Measurements from ENCODE around the gene SYNM.

Gene SYNM

DNA sequence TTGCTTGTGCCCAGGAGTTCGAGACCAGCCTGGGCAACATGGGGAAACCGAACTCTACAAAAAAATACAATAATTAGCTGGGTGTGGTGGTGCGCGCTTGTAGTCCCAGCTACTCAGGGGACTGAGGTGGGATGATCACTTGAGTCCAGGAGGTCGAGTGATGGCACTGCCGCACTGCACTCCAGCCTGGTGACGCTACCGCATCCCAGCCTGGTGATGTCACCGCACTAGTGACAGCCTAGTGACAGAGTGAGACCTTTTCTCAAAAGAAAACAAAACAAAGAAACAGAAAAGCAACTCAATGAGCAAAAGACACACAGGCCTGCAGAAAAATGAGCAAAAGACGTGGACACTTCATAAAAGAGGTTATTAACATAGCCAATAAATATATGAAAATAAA, 19.9 kb upstream of the SYNM start:
- ChIA-PET CTCF (no interaction called here), POLR2A (ENCODE audit: low non-redundant PET) (no interaction called here)
- no peak overlapping the region for H3K27ac ChIP-seq
- no peak for DNase-seq (ENCODE audit: low spot score)
- TF ChIP-seq, protein P1, sequence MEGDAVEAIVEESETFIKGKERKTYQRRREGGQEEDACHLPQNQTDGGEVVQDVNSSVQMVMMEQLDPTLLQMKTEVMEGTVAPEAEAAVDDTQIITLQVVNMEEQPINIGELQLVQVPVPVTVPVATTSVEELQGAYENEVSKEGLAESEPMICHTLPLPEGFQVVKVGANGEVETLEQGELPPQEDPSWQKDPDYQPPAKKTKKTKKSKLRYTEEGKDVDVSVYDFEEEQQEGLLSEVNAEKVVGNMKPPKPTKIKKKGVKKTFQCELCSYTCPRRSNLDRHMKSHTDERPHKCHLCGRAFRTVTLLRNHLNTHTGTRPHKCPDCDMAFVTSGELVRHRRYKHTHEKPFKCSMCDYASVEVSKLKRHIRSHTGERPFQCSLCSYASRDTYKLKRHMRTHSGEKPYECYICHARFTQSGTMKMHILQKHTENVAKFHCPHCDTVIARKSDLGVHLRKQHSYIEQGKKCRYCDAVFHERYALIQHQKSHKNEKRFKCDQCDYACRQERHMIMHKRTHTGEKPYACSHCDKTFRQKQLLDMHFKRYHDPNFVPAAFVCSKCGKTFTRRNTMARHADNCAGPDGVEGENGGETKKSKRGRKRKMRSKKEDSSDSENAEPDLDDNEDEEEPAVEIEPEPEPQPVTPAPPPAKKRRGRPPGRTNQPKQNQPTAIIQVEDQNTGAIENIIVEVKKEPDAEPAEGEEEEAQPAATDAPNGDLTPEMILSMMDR (conservative IDR thresholded peaks at IDR 0.05; ENCODE audit: low read depth): no peak

DNA sequence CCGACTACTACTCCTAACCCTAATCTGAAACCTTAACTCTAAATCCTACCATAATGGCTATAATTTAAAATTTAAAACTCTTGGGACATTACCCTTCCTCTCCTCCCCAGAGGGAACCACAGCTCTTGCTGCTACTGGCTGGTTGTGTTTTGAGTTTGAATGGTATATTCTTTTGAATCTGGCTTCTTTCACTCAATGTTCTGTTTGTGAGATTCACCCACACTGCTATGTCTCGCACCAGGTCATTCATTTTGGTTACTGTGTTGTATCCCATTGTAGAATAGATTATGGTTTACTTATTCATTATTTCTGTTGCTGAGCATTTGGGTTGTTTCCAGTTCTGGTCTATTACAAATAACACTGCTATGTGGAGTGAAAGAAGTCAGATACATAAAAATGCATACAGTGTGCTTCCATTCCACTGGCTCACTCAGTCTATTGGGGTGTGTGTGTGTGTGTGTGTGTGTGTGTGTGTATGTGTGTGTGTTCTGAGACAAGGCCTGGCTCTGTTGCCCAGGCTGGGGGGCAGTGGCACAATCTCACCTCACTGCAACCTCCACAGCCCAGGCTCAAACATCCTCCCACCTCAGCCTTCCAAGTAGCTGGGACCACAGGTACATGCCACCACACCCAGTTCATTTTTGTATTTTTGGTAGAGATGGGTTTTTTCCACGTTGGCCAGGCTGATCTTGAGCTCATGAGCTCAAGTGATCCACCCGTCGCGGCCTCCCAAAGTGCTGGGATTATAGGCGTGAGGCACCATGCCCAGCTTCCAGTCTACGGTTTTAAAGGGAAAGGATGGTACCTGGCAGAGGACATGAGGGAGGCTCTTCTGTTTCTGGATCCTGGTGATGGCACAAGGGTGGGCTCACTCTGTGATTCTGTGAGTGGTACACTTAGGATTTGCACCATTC, 19.2 kb upstream of the SYNM start:
- ChIA-PET POLR2A (ENCODE audit: low non-redundant PET) (no interaction called here), CTCF (interaction anchor here (0.6 kb wide), 1 partner anchor 22 kb away, joined by 6 read pairs; no protein-coding TSS in a partner anchor)
- DNase-seq (ENCODE audit: low spot score): no peak
- H3K27ac ChIP-seq: no peak overlapping the region
- TF ChIP-seq, protein P1 (conservative IDR thresholded peaks at IDR 0.05; ENCODE audit: low read depth): no peak

DNA sequence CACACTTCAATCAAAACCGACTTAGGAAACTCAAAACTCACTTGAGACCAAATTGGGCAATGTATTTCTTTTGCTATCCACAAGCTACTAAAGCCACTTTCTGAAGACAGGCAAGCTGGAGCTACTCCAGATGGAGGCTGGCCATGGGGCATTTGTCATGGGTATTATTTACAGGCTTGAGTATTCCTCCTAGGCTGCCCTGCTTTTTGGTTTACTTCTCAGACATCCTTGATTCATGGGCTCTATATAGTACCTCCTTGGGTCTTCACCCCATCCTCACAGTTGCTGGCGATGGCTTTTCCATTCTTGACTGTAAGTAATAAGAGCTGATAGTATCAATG, 18.6 kb upstream of the SYNM start:
- no peak for DNase-seq (ENCODE audit: low spot score)
- TF ChIP-seq, protein P1 (conservative IDR thresholded peaks at IDR 0.05; ENCODE audit: low read depth): no peak
- no peak overlapping the region for H3K27ac ChIP-seq
- POLR2A ChIA-PET (ENCODE audit: low non-redundant PET): no interaction called here
- CTCF ChIA-PET: interaction anchor here (0.6 kb wide), 1 partner anchor 23 kb away, joined by 6 read pairs; no protein-coding TSS in a partner anchor

DNA sequence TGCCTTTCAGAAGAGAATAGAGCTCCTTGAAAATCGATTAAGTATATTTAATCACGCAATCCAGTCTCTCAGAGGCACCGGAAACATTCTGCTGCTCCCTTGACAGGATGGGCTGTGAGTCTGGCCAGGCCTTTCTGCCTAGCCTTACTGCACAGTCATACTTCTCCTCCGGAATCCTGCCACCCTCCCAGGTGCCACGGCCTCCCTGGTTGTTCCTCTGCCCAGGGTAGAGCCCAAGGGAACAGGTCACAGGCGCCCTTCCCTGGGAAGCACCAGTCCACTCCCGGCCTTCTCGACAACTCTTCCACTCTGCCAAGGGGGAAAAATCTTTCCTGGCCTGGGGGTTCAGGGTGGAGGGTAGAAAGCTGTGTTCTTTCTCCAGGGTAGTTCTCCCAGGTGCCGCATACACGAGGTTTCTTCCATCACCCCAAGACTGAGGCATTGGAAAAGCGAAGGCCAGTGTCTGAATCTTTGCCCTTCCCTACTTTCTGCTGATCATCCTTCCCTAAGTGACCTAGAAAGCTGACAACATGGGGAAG, 17.4 kb upstream of the SYNM start:
- no peak overlapping the region for H3K27ac ChIP-seq
- ChIA-PET POLR2A (ENCODE audit: low non-redundant PET) (no interaction called here), CTCF (interaction anchor here (0.5 to 1.8 kb wide), 3 partner anchors 13 to 493 kb away, joined by 3 to 5 read pairs (median 4); no protein-coding TSS in a partner anchor)
- DNase-seq (ENCODE audit: low spot score): no peak
- TF ChIP-seq, protein P1 (conservative IDR thresholded peaks at IDR 0.05; ENCODE audit: low read depth): no peak

DNA sequence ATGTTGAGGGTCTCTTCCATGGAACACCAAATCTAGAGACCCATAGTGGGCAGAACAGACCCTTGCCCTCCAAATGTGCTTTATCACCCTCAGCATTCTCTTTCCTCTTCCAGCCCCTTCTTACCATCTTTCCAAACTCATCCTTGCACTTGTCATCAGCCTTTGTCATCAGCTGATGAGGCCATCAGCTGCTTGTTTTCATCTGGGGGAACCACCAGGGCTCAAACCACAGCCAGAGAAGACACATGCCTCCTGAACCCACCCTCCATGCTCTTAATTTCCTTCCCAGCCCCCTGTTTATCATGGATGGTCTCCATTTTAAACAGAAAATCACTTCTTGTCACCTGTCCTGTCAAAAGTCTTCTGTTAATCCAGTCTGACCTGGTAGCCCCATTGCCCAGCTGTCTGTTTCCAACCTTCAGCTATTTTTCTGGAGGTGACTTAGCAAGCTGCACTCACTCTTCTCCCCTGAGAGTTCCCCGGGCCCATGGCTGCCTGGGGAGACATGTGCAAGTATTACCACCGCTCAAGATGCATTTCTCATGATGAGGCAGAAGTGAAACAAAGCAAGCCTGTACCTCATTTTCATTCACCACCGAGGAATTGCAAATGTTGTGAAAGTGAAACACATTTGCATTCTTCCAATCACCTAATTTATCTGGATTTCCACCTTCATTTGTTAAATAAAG, 14.7 kb upstream of the SYNM start:
- DNase-seq (ENCODE audit: low spot score): no peak
- TF ChIP-seq, protein P1 (conservative IDR thresholded peaks at IDR 0.05; ENCODE audit: low read depth): no peak
- ChIA-PET CTCF (interaction anchor here (0.6 to 1.0 kb wide), 2 partner anchors 10 to 13 kb away, joined by 3 to 6 read pairs; no protein-coding TSS in a partner anchor), POLR2A (ENCODE audit: low non-redundant PET) (no interaction called here)
- H3K27ac ChIP-seq: no peak overlapping the region

DNA sequence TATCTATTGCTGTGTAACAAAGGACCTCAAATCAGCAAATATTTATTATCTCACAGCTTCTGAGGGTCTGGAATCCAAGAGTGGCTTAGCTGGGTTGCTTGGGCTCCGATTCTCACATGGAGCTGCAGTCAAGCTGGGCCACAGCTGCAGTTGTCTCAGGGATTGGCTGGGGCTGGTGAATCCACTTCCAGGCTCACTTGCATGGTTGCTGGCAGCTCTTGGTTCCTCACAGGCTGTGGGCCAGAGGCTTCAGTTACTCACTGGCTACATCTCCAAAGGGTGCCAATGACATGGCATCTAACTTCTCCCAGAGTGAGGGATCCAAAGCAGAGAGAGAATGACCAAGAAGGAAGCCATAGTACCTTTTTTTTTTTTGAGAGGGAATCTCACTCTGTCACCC, 13.9 kb upstream of the SYNM start:
- CTCF ChIA-PET: interaction anchor here (1.4 kb wide), 1 partner anchor 10 kb away, joined by 4 read pairs; no protein-coding TSS in a partner anchor
- H3K27ac ChIP-seq: no peak overlapping the region

More for the DNA sequence above, 13.9 kb upstream of the SYNM start:
- TF ChIP-seq, protein P1 (conservative IDR thresholded peaks at IDR 0.05; ENCODE audit: low read depth): no peak
- POLR2A ChIA-PET (ENCODE audit: low non-redundant PET): no interaction called here
- no peak for DNase-seq (ENCODE audit: low spot score)
